GM18505 (cell line): ENCODE results near the gene CAV1.

Experiments used
- ATAC-seq: cut with Tn5 transposase; IDR thresholded peaks from one replicate; pipeline ENCODE4 v1.9.1; 2021; ENCODE audit not compliant: unreplicated experiment
- POLR2A ChIP-seq: IDR thresholded peaks from 4 replicates; pipeline ENCODE4 v1.6.1; 2011; ENCODE audit warnings: borderline replicate concordance; ENCODE audit not compliant: insufficient read depth, insufficient read length; ENCODE audit errors: extremely low read depth

The CAV1 gene

DNA sequence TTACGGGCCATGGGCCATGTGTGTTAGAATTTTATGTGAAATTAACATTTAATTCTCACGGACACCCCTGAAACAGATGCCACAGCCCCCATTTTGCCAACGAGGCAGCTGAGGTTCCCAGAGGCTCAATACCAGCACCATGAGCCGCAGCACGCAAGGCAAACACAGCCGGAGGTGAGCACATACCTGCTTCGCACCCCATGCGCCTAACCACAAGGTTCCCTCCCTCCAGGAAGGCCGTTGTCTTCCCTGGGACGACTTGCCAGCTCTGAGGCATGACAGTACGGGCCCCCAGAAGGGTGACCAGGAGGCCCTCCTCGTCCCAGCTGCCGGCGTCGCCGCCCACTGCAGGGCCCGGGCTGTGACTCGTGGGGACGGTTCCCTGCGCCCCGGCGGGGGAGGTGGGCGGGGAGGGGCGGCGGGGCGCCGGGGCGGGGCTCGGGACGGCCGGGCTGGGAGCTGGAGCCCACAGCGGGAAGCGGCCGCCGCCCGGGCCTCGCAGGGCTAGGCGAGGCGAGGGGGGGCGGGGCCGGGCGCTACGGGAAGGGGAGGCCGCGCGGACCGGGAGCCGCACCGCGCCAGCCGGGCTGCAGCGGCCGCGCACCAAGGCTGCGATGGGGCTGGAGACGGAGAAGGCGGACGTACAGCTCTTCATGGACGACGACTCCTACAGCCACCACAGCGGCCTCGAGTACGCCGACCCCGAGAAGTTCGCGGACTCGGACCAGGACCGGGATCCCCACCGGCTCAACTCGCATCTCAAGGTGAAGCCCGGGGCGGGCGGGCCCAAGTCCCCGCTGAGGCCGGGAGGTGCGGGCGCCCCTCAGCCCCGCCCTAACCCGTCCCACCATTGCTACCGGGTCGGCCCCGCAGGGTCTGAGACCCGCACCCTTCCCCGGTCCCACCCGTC lies 25.4 kb upstream of the CAV1 start, which contains the start of gene CAV2:
TSS of gene CAV2 (plus strand) at position 571 of the 910 bp plus-strand sequence. CDS start at position 615, 44 bp downstream.
- no peak for TF ChIP-seq POLR2A
- peak; percentile 61 for ATAC-seq

- no peak for TF ChIP-seq POLR2A
- ATAC-seq = peak; percentile 24
Measured at GRCh38 chr7:116500078-116500853, 24.6 kb upstream of the CAV1 start.

- no peak for TF ChIP-seq POLR2A
- no peak for ATAC-seq
Measured at GRCh38 chr7:116501425-116502167, 23.2 kb upstream of the CAV1 start.

DNA sequence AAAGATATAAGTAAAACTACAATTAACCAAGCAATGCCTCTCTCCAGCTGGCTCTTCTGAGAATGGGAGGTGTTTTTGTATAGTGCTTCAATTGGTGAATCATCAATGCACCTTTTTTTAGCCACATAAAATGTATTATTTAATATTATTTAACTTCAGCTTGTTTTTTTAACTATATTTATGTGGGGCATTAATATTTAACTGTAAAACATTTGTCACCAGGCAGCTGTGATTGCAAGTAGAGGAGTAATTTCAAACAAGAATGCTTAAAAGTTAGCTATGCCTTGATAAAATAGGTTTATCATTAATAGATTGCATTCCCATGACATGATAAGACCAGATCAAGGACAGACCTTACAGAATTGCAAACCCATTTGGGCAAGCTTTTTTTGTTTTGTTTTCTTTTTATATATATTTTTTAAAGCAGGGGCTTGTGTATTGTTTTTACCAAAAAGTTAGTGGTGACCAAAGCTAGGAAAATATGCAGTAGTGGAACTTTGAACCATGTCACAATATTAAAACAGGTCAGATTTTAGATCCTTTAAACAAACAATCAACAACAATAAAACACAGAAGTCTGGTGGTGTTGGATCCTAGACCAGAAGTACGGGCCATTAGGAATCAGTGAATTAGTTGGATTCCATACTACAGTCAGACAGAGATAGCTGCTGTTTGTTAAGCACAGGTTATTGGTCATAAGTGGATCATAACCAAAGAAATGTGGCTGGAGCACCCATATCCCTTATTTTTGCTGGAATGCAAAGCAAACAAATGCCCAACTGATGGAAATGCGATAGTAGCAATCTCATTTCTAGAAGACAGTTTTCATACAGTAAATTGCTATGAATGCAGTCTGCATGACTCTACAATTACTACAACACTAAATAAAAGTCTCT lies 22.4 kb upstream of the CAV1 start:
- TF ChIP-seq POLR2A = no peak
- no peak for ATAC-seq

- no peak for TF ChIP-seq POLR2A
- ATAC-seq = no peak
Measured at GRCh38 chr7:116503835-116504234, 21.0 kb upstream of the CAV1 start.

DNA sequence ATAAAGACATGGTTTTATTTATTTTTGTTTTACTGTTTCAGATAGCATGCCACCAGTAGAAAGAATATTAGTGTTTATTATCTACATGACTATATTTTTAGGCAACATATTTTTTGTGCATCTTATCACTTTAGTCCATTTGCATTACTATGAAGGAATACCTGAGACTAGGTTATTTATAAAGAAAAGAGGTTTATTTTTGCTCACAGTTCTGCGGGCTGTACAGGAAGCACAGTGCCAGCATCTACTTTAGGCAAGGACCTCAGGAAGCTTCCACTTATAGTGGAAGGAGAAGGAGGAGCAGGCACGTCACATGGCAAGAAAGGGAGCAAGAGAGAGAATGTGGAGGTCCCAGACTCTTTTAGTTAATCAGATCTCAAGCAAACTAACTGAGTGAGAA lies 19.6 kb upstream of the CAV1 start:
- no peak for TF ChIP-seq POLR2A
- no peak for ATAC-seq

- no peak for ATAC-seq
- TF ChIP-seq POLR2A = no peak
Measured at GRCh38 chr7:116505823-116506222, 19.0 kb upstream of the CAV1 start.

GRCh38 chr7:116509982-116510579 lies 14.8 kb upstream of the CAV1 start:
- no peak for TF ChIP-seq POLR2A
- ATAC-seq = no peak

GRCh38 chr7:116510795-116511194 lies 14.0 kb upstream of the CAV1 start:
- no peak for TF ChIP-seq POLR2A
- no peak for ATAC-seq

GRCh38 chr7:116511552-116512519 lies 13.0 kb upstream of the CAV1 start:
- ATAC-seq = peak; percentile 93
- no peak for TF ChIP-seq POLR2A
